ENCODE results near the gene SMYD3.

GRCh38 chr1:246373828-246374569, 133.1 kb downstream of the SMYD3 start:
- no peak for TF ChIP-seq POLR2A (IDR thresholded peaks at IDR 0.05; ENCODE audit: low read length)
- no peak for TF ChIP-seq GATA1 (IDR thresholded peaks at IDR 0.05; ENCODE audit: low read depth, low read length)
